HG03025 (cell line): ENCODE measurements around the gene GARRE1.
A peak's percentile ranks its signal among the peaks of the same experiment; 100 is the strongest.
"Not testable (repeated sequence)": the region's sequence is repeated elsewhere in the genome, so short reads cannot be mapped to it uniquely, and the experiment has no call there.

Experiments used
- ATAC-seq: cut with Tn5 transposase; IDR thresholded peaks from one replicate; pipeline ENCODE4 v1.9.1; 2021; ENCODE audit warnings: mild to moderate bottlenecking, moderate library complexity; ENCODE audit not compliant: unreplicated experiment, low FRiP score

GARRE1 gene, protein sequence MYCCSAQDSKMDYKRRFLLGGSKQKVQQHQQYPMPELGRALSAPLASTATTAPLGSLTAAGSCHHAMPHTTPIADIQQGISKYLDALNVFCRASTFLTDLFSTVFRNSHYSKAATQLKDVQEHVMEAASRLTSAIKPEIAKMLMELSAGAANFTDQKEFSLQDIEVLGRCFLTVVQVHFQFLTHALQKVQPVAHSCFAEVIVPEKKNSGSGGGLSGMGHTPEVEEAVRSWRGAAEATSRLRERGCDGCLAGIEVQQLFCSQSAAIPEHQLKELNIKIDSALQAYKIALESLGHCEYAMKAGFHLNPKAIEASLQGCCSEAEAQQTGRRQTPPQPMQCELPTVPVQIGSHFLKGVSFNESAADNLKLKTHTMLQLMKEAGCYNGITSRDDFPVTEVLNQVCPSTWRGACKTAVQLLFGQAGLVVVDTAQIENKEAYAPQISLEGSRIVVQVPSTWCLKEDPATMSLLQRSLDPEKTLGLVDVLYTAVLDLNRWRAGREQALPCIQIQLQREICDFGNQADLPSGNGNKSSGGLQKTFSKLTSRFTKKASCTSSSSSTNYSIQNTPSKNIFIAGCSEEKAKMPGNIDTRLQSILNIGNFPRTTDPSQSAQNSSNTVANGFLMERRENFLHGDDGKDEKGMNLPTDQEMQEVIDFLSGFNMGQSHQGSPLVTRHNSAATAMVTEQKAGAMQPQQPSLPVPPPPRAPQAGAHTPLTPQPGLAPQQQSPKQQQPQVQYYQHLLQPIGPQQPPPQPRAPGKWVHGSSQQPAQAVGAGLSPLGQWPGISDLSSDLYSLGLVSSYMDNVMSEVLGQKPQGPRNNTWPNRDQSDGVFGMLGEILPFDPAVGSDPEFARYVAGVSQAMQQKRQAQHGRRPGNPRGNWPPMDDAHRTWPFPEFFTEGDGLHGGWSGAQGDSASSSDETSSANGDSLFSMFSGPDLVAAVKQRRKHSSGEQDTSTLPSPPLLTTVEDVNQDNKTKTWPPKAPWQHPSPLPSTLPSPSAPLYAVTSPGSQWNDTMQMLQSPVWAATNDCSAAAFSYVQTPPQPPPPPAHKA (N-terminal part only)

DNA sequence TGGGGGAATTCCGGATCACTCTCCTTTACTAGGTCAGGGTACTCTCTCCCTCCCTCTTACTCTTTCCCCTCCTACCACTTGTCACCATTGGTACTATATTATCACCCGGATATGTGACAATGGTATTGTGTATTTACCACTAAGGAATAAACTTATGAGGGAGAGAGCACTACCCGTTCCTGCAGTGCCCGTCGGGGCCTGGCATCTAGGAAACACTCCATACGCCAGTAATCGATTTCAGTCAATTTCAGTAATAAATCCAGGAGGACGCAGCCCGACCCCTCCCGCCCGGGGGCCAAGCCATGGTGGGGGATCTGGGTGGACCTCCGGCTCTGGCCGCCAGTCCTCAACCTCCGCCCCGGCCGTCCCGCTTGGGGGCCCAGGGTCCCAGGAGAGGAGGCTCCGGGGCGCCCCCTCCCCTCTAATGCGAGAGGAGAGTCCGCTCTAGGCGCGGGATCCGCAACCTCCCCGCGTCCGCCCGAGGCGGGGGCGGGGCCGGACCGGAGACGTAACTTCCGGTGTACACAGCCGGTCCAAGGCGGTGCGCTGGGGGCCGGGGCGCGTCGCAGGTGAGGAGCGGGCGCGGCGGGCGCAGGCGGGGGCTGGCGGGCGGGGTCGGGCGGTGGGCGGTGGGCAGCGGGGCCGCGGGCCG, at the start of gene GARRE1:
Gene GARRE1, plus strand, starts transcription at position 509 of the 652 bp plus-strand sequence. CDS start 45,920 bp downstream, outside the sequence.
- peak; percentile 81 for ATAC-seq

DNA sequence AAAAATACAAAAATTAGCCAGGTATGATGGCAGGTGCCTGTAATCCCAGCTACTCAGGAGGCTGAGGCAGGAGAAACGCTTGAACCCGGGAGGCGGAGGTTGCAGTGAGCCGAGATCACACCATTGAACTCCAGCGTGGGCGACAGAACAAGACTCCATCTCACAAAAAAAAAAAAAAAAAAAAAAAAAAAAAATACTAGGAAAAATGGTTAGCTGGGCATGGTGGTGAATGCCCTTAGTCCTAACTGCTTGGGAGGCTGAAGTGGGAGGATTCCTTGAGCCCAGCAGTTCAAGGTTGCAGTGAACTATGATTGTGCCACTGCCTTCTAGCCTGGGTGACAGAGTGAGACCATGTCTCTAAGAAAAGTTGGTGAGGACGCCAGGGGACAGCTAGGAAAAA, 49.0 kb upstream of the GARRE1 start:
- ATAC-seq = not testable (repeated sequence)

DNA sequence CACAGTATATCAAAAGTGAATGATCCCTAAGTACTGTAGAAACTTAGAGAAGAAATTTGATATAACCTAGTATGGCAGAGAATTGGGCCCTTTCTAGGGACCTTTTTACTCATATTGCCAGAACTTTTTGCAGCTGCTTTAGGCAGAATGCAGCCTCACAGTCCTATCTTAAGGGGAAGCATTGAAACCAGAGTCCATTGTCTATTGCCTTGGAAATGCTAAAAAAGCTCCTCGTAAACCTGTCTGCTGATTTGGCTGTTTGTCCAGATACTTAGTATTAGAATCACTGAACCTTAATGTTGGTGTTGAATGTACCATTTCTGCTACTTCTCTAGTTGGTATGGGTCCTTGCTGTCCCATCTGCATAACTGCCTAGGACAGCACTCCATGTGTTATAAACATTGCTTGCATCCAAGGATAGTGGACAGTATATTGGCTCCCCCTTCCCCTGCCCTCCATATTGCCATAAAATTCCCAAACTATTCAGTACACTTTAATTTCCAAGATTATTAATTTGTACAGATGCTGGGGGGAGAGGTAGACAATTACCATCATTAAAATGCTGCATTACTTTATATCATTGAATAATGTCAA, 46.0 kb upstream of the GARRE1 start:
- no peak for ATAC-seq

DNA sequence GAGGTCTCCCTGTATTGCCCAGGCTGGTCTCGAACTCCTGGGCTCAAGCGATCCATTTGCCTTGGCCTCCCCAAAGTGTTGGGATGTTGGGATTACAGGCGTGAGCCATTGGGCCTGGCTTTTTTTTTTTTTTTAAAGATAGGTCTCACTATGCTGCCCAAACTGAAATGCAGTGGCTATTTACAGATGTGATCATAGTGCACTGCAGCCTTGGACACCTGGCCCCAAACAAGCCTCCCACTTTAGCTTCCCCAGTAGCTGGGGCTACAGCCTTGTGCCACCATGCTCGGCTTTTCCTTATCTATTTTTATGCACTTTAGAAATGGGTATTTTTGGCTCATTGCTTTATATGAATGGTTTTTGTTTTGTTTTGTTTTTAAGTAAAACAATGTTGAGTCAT, 44.6 kb upstream of the GARRE1 start:
- ATAC-seq = no peak

DNA sequence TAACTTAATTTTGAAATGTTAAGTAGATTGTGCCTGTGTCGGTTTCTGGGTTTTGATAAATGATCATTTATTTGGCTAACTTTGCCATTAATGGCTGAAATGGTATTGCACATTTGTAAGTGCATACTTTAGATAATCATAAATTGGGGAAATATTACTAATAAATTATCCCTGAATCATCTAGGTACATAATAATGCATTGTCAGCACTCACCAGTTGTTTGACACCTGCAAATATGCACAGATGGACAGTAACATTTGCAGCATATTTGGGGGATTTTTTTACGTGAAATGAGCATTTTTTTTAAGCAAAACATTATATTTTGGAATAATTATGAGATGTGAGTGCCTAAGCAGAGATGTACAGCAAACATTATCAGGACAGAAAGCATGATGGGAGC, 41.1 kb upstream of the GARRE1 start:
- ATAC-seq = no peak

DNA sequence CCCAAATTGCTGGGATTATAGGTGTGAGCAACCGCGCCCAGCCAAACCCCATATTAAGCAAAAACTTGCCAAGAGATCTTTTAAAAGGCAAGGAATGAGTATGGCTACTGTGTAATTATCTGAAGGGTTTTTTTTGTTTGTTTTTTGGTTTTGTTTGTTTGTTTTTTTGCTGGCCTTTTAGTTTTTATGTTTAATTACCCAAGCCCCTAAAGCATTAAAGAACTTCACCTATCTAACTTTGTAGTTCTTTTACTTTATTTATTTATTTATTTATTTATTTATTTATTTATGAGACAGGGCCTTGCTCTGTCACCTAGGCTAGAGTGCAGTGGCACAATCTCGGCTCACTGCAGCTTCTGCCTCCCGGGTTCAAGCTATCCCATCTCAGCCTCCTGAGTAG, 40.3 kb upstream of the GARRE1 start:
- no peak for ATAC-seq

DNA sequence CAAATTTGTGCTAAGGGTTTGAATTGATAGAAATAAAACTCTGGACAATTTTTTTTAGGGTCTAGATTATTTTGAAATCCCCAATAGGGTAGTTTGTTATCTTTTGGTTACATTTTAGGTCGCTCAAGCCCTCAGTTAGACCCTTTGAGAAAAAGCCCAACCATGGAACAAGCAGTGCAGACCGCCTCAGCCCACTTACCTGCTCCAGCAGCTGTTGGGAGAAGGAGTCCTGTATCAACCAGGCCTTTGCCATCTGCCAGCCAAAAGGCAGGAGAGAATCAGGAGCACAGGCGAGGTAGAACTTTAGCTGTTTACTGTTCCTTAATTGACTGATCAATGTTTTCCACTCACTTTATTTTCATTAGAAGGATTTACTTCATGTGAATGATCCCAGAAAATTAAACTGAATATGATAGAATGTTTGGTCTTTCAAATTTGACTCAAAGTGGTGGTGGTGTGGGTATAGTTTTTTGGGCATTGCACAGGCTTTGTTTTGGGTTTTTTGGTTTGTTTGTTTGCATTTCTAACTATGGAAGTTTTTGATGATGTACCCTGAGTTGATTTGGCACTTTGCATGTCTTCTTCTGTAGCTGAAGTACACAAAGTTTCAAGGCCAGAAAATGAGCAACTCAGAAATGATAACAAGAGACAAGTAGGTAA, 39.2 kb upstream of the GARRE1 start:
- no peak for ATAC-seq

DNA sequence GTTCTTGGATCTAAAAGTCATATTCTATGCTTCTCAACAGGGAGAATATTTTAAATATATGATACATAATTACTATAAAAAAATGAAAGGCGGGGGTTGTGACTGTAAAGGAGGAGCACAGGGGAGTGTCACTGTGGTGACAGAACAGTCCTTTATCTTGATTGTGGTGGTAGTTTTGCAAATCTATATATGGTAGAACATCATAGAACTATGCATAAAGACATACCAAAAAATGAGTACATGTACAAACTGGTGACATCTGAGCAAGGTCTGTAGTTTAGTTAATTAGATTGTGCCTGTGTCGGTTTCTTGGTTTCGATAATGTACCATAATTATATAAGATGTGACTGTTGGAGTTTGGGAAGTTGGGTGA, 38.7 kb upstream of the GARRE1 start:
- no peak for ATAC-seq

DNA sequence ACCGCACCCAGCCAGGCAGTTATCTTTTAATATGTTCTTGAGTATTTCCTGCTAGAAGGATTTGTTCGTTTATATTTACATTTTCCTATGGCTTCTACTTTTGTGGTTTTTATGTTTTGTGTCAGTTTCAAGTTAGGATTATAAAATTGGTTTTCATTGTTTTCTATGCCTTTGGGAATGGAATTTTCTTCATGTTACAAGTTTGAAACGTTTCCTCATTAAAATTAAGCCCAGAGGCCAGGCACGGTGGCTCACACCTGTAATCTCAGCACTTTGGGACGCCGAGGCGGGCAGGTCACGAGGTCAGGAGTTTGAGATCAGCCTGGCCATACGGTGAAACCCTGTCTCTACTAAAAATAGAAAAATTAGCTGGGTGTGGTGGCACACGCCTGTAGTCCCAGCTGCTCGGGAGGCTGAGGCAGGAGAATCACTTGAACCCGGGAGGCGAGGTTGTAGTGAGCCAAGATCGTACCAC, 37.6 kb upstream of the GARRE1 start:
- ATAC-seq = not testable (repeated sequence)

DNA sequence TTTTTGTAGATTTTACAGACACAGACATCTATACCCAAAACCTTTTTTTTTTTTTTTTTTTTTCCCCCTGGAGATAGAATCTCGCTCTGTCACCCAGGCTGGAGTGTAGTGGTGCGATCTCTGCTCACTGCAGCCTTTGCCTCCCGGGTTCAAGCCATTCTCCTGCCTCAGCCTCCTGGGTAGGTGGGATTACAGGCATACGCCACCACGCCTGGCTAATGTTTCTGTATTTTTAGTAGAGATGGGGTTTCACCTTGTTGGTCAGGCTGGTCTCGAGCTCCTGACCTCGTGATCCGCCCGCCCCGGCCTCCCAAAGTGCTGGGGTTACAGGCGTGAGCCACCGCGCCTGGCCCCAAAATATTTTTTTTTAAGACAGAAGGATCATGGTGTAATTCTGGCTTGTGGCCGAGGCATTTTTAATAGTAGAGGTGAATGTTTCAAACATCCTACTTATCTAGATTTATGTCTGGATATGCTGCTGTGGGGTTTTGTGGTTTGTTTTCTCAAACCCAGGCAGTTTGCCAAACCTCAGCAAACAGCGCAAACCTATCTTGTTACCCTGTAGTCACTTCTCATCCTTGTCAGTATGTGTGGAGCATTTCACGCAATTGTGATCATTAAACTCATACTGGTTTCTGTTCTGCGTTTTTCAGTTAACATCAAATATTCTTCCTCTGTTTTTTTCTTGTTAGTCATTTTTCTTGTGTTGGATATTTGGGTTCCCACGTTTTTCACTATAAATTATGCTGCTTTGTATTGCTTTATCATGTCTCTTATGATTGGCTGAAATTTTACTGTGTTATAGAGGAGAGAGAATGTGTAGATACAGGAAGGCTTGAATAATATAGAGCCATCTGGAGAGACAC, 36.2 kb upstream of the GARRE1 start:
- no peak for ATAC-seq

DNA sequence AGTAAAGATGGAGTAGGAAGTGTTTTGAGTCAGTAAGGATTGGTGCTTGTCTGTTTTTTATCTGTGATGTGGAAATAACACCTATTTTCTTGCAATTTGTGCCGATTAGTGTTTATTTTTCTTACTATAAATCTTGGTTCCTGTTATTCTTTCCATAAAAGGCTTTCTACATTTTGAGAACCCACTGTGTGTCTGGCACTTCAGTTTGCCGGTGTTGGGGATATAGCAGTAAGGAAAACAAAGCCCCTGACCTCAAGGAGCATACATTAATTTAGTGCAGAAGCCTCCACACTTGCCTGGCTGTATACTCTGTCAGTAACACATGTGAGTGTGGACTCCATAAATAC, 35.6 kb upstream of the GARRE1 start:
- ATAC-seq = no peak

DNA sequence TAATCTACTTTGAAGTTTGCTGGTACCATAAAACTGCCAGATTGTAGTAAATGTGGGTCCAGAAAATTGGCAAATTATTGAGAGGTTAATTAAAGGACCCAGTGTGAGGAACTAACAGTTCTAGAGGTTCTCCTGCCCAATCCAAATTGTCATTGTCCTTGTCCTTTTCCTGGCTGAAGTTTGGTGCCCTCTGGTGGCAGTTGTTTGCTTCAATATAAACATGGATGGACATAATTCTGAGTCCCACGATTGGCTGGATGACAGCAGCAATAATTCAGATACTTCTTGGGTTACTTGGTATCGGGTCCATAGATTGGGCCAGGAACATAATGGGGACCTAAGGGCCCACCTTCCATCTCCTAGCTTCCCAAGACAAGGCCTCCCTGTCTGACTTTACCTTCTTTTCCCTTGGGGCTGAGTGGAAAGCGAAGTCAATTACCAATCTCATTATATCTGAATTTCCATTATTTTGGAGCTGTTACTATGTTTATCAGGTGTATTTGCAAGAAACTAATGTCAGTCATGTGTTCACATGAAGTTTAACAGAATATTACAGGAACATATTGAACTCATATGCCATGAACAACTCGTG, 33.8 kb upstream of the GARRE1 start:
- ATAC-seq = no peak

DNA sequence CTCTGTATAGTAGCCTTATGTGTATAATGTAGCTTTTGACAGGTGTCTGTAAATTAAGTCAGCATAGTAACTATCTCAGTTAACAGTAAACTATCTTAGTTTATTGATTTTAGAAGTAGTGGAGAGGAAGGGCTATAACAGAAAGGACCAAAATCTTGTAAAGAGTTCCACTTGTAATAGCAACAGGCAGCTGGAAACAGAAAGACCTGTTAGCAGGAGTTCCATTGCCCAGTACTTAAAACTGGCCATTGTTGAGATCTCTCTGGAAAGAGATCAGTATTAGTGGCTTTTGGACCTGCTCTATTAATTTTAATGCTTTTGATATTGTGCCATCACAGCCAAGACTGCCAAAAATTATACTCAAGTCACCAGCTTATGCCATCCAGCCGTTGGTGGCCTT, 32.0 kb upstream of the GARRE1 start:
- ATAC-seq = no peak

DNA sequence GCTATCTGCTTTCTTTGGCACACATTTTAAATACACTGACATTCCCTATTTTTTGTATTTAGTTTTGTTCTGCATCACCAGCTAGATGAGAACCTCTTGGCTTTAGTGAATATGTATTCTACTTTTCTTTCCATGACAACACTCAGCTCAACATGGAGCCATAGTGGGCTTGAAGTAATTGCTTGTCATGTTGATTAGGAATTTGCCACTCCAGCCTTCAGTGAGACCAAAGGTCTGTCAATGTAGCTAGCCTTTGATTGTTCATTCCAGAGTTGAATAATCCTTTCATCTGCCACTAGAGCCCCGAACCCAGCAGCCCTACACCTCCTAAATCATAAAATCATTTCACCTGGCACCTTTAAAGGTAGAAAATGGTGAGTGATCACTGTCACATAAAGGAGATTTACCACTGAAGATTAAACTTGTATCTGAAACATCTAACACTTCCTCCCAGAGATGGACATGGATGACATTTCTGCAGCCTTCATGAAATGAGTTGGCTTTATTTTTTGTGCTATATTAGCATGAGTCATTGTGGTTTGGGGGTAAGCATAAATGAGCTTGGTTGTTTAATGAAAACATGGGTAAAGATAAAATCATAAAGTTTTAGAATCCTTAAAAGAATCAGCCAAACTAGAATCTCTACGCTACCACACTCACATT, 29.2 kb upstream of the GARRE1 start:
- ATAC-seq = no peak

DNA sequence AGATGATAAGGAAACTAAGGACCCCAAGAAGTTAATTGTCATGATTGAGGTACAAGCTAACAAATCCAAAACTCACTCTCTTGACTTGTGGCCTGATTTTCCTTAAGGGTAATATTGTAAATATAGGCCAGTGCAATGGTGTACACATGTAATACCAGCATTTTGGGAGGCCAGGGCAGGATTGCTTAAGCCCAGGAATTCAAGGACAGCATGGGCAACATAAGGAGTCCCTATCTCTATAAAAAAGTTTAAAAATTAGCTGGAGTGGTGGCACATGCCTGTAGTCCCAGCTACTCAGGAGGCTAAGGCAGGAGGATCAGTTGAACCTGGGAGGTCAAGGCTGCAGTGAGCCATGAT, 28.7 kb upstream of the GARRE1 start:
- ATAC-seq = no peak

DNA sequence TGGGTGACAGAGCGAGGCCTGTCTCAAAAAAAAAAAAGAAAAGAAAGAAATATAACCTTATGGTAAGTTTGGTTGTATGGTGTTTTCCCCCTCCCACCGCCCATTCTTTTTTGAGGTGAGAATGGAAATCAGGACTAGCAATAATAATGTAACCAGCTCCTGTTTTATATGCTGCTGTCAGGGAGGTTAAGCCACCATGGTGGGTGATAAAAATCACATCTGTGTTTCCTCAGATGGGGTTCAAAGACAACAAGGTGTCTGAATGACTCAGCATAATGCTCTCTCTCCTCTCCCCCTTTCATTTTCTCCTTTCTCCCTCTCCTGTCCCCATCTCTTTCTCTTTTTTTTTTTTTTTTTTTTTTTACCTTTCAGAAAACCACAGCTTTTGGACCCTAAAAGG, 28.3 kb upstream of the GARRE1 start:
- ATAC-seq = no peak

DNA sequence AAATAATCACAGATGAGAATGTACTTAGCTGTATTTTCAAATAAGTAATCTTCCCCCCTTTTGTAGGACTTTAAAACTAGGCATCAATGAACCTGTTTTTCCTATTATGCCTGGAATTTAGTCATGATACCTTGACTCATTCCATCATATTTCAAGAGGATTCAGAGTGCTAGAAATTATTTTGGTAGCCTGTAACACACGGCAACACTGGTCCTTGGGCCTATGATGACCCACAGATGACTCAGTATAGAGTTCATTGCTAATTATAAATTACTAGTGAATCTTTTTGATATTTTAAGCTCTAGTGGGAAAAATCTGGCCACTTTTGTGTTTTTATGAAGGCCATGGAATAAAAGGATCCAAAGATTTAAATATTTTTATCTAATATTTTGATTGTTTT, 26.0 kb upstream of the GARRE1 start:
- no peak for ATAC-seq

DNA sequence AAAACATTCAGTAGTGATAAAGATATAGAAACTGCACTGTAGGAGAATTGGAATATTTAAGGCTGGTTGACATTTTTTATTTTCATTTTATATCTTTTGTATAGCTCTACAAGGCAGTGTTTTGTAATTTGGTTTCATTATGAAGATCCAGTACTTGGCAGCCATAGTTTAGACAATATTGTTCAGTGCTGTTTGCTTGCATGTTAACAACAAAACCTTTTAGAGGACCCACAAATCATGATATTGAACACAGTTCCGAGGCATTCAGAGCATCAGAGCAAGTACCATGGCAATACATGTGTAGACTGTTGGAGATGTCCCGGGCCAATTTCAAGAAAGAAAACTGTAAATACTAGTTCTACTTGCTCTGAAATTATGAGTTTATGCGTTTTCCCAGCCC, 25.6 kb upstream of the GARRE1 start:
- no peak for ATAC-seq
